Astrocyte (in vitro differentiated cells and primary cell): ENCODE data around the gene ZFP1.

ENCODE experiments used
- CTCF ChIP-seq: IDR thresholded peaks from 2 replicates; pipeline ENCODE4 v1.5.1; 2011; ENCODE audit warnings: low read depth, mild to moderate bottlenecking, inconsistent platforms, low read length, moderate library complexity; ENCODE audit not compliant: insufficient read depth
- EZH2 ChIP-seq: IDR thresholded peaks from 2 replicates; pipeline ENCODE4 v1.6.1; 2012; ENCODE audit warnings: mild to moderate bottlenecking, low read length, inconsistent platforms; ENCODE audit not compliant: insufficient read depth

GRCh38 chr16:75104836-75105235 lies 43.5 kb upstream of the ZFP1 start:
- TF ChIP-seq CTCF: no peak
- no peak for TF ChIP-seq EZH2
